BE2C (cell line): Measurements from ENCODE around the gene SCN4B.

Experiments
- DNase-seq: peaks from one replicate; pipeline ENCODE4 v3.0.0-alpha.2; 2020
- H3K27me3 ChIP-seq: fragments of 250-450 bp; sonication (Bioruptor Pico); 2 replicates; pipeline ENCODE4 v1.5.1; 2020; ENCODE audit warnings: mild to moderate bottlenecking
- H3K36me3 ChIP-seq: fragments of 250-450 bp; sonication (Bioruptor Pico); 2 replicates; pipeline ENCODE4 v1.5.1; 2020; ENCODE audit warnings: mild to moderate bottlenecking
- H3K4me1 ChIP-seq: fragments of 250-450 bp; sonication (Bioruptor Pico); 2 replicates; pipeline ENCODE4 v1.5.1; 2020
- H3K4me3 ChIP-seq: 2 replicates; pipeline ENCODE4 v1.5.1; 2011; ENCODE audit warnings: low read depth, low read length
- H3K9me3 ChIP-seq: fragments of 250-450 bp; sonication (Bioruptor Pico); 2 replicates; pipeline ENCODE4 v1.5.1; 2020
- TF ChIP-seq, protein P1 (sequence below): IDR thresholded peaks from 2 replicates; pipeline ENCODE4 v1.5.1; 2012; ENCODE audit warnings: mild to moderate bottlenecking, low read depth, low read length

Gene SCN4B

DNA sequence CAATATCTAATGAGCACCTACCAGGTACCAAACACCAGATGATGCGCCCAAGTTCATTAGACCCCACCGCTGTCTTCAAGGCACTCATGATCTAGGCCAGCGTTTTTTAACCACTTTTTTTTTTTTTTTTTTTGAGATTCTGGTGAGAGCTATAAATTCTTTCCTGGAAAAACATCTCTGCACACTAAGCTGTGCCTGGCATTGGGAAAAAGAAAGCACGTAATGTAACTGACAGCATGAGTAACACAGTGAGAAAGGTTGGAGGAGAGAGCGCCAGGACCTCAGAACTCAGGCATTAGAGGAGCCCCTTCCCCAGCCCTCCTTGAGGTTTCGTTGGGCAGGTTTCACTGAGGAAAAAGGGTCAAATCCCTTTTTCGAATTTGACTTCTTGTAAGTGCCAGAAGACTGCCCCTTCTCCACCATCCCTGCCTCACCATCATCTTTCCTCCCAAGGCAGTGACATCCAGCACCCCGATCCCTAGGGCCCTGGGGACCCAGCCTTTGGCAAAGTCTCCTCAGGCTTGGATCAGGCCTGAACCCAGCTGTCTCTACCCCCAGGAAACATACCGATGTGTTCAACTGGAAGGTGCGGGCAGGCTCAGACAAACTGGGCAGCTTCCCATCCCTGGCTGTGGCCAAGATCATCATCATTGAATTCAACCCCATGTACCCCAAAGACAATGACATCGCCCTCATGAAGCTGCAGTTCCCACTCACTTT is 39.8 kb downstream of the SCN4B start:
- Histone ChIP-seq H3K36me3 (no peaks in the 10 kb centered on the region), H3K27me3 (peaks cover 21% of the 10 kb centered on the region), H3K9me3 (no peaks in the 10 kb centered on the region), H3K4me3 (no peak overlapping the region), H3K4me1 (no peaks in the 10 kb centered on the region)
- DNase-seq = no peak
- TF ChIP-seq, protein P1, sequence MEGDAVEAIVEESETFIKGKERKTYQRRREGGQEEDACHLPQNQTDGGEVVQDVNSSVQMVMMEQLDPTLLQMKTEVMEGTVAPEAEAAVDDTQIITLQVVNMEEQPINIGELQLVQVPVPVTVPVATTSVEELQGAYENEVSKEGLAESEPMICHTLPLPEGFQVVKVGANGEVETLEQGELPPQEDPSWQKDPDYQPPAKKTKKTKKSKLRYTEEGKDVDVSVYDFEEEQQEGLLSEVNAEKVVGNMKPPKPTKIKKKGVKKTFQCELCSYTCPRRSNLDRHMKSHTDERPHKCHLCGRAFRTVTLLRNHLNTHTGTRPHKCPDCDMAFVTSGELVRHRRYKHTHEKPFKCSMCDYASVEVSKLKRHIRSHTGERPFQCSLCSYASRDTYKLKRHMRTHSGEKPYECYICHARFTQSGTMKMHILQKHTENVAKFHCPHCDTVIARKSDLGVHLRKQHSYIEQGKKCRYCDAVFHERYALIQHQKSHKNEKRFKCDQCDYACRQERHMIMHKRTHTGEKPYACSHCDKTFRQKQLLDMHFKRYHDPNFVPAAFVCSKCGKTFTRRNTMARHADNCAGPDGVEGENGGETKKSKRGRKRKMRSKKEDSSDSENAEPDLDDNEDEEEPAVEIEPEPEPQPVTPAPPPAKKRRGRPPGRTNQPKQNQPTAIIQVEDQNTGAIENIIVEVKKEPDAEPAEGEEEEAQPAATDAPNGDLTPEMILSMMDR = no peak

- TF ChIP-seq, protein P1 = no peak
- H3K4me1 ChIP-seq = no peaks in the 10 kb centered on the region
- peaks cover 21% of the 10 kb centered on the region for H3K27me3 ChIP-seq
- H3K4me3 ChIP-seq = no peak overlapping the region
- no peaks in the 10 kb centered on the region for H3K9me3 ChIP-seq
- H3K36me3 ChIP-seq = no peaks in the 10 kb centered on the region
- DNase-seq = no peak
Measured at GRCh38 chr11:118111744-118112035, 40.9 kb downstream of the SCN4B start.

GRCh38 chr11:118111019-118111743 is 41.4 kb downstream of the SCN4B start:
- Histone ChIP-seq H3K27me3 (peaks cover 21% of the 10 kb centered on the region), H3K36me3 (no peaks in the 10 kb centered on the region), H3K4me1 (no peaks in the 10 kb centered on the region), H3K4me3 (no peak overlapping the region), H3K9me3 (no peaks in the 10 kb centered on the region)
- DNase-seq = no peak
- TF ChIP-seq, protein P1 = no peak

DNA sequence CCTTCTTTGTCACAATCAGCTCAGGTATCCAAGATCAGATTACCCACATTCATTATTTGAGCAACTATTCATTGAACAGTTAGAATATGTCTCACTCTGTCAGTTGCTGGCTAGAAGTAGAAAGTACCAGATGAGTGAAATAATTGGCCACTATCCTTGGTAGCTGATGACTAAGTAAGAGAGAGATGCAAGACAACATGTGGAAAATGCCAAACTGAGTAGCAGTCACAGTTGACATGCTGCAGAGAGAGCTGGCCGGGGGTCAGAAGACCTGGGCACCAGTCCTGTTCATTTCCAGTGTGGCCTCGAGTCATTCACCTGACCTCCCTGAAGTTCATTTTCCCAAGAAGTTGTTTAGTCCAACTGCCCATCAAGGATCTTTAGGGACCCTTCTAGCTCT is 43.4 kb downstream of the SCN4B start:
- TF ChIP-seq, protein P1 = no peak
- no peak overlapping the region for H3K4me3 ChIP-seq
- peaks cover 18% of the 10 kb centered on the region for H3K27me3 ChIP-seq
- H3K36me3 ChIP-seq = no peaks in the 10 kb centered on the region
- no peaks in the 10 kb centered on the region for H3K4me1 ChIP-seq
- no peak for DNase-seq
- no peaks in the 10 kb centered on the region for H3K9me3 ChIP-seq

GRCh38 chr11:118108513-118108912 is 44.1 kb downstream of the SCN4B start:
- no peak for DNase-seq

More at GRCh38 chr11:118108513-118108912, 44.1 kb downstream of the SCN4B start:
- no peak overlapping the region for H3K4me3 ChIP-seq
- H3K9me3 ChIP-seq = no peaks in the 10 kb centered on the region
- H3K4me1 ChIP-seq = no peaks in the 10 kb centered on the region
- H3K36me3 ChIP-seq = no peaks in the 10 kb centered on the region
- TF ChIP-seq, protein P1 = no peak
- H3K27me3 ChIP-seq = peaks cover 18% of the 10 kb centered on the region
